ENCODE data around the gene NDUFS7.

NDUFS7 gene

DNA sequence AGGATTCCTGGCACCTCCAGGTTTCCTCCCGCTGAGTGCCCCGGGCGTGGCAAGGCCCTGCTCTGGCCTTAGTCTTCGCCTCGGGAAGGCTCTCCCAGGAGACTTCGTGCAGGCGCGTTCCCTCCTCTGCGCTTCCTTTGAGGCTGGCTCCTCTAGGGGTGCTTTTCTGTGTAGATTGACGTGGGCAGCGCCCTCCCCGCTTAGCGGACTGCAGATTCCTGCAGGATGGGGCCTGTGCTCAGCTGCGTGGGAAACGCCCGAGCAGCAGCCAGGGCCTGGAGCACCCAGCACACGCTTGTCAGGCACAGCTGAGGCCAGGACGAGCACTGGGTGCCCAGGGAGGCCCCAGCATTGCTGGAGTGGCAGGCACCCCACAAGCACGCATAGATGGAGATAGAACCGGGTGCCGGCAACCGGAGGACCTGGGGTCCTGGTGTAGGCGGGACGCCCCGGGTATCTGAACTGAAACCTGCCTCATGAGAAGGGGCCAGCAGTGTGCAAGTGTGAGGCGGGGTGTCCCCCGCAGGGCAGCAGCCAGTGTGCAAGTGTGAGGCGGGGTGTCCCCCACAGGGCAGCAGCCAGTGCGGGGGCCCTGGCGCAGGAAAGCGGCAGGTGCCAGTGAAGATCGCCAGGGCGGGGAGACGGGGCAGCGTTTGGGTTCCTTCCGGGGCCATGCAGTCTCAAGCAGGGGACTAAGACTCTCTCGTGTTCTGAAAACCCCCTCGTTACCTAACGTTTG, 3.4 kb downstream of the NDUFS7 start:
- DNase-seq: no peak

DNA sequence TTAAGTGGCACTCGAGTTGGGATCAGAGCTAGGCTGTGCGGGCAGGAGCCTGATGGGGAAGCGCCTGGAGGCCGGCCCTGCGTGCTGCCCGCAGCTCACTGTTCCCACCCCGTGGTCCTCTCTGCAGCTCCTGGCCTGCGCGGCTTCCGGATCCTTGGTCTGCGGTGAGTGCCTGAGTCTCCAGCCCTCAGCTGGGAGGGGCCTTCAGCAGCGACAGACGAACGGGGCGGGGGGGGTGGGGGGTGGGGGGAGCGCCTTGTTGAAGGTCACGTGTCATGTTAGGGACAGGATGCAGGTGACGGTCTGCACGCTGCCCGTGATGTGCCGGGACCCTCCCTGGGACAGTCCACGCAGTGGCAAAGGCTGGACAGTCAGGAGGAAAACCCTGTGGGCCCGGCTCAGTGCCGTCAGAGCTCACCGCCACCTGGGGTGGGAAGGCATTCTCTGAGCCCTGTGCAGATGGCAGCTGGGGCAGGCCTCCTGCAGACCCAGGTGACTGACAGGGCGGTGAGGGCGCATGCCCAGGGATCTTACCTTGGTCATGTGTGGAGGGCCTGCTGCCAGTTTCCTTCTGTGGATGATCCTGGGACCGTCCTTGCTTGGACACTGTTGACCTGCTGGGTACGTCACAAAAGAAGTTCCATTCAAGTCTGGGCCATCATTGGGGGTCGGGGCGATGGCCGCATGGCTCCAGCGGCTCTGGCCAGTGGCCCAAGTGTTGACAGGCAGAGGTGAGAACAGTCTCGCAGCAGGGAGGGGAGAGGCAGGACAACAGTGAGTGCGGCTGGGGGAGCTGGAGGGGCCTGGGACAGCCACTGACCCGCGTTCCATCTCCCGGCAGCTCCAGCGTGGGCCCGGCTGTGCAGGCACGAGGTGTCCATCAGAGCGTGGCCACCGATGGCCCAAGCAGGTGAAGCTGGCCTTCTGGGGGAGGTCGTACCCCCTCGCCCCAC, 4.3 kb downstream of the NDUFS7 start:
- no peak for DNase-seq

DNA sequence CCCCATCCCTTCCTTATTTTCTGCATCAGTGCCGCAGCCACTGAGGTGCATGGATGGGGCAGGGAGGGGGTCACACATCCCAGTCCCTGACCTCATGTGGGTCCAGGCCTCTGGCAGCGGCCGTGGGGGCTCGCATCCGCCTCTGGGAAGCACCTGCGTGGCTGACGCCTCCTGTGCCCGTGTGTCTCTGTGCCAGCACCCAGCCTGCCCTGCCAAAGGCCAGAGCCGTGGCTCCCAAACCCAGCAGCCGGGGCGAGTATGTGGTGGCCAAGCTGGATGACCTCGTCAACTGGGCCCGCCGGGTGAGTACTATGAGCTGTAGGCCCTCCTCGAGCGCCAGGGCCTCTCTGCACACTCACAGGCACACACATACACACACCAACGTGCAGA, 4.9 kb downstream of the NDUFS7 start:
- DNase-seq: no peak

DNA sequence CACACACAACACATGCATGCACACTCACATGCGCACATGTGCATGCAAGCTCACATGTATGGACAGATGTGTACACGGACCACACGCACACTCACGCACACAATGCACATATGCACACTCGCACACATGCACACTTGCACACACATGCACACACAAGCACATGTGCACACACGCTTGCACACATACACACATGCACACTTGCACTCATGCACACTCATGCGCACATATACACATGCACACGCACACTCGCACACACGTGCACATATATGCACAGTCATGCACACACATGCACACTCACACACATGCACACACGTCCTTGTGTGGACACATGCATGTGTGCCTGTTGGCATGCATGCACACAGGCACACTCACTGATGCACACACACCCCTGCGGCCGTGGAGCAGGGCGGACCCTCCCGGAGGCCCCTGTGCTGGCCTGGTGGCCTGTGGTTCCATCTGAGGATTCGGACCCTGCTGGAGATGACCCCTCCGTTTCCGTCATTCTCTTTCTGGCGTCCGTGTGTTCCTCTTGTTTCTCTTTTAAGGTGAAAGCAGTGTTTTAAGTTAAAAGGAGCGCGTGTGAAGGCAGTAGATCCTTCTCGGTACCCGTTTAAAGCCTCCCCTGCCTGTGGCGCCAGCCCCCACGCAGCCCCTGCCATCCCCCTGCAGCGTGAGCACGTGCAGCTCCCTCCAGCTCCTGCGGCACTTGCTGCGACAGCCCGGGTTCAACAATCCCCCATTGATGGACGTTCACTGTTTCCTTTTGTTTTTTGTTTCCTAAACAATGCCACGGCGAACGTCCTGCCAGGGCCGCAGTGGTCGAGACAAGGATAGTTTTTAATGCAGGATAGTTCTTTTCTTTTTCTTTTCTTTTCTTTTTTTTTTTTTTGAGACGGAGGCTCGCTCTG, 5.6 kb downstream of the NDUFS7 start:
- no peak for DNase-seq

DNA sequence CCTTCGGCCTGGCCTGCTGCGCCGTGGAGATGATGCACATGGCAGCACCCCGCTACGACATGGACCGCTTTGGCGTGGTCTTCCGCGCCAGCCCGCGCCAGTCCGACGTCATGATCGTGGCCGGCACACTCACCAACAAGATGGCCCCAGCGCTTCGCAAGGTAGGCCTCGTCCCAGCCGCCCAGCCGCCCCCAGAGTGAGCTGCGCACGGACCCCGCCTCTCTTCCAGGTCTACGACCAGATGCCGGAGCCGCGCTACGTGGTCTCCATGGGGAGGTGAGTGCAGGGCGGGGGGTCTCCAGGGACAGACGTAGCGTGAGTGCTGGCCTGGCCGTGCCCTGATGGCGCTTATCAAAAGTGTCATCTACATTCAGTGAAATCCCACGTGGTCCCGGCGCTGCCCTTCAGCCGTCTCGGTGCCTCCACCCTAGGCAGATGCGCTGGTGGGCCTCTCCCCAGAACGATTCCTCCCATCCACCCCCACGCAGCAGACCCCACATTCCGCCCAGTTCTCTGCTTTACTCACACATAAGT, 7.2 kb downstream of the NDUFS7 start:
- no peak for DNase-seq

DNA sequence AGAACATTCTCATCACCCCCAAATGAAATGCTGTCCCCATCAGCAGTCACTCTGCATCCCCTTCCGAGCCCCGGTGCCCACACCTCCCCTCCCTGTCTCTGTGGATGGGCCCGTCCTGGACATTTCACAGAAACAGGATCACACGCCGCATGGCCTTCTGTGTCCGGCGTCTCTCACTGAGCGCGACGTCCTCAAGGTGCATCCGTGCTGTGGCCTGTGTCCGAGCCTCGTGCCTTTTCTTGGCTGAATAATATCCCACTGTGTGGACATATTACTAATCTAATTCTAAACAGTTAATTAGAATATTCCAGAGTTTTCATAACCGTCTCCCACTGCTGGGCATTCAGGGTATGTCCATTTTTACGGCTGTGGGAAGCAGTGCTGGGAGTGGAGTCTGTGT, 8.7 kb downstream of the NDUFS7 start:
- DNase-seq: no peak

DNA sequence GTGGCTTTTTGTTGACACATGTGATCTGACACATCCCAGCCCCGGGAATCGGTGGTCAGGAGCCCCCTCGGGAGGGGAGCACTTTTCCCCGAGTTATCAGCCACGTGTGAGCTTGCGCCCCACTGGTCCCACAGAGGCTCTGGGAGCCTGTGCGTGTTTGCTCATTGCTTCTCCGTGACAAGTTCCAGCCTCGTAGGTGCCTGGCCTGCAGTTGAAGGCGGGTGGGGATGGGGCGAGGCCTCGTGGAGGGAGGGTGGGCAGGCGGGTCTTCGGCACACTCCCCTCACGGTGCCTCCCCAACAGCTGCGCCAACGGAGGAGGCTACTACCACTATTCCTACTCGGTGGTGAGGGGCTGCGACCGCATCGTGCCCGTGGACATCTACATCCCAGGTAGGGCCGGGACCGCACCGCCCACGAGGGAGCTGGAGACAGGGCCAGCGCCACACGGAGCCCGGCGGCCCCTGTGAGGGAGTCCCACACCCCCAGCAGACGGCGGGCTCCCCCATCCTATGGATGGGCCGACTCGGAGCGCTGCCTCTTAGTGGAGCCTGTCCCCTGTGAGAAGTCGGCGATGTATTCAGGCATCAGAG, 9.3 kb downstream of the NDUFS7 start:
- no peak for DNase-seq

DNA sequence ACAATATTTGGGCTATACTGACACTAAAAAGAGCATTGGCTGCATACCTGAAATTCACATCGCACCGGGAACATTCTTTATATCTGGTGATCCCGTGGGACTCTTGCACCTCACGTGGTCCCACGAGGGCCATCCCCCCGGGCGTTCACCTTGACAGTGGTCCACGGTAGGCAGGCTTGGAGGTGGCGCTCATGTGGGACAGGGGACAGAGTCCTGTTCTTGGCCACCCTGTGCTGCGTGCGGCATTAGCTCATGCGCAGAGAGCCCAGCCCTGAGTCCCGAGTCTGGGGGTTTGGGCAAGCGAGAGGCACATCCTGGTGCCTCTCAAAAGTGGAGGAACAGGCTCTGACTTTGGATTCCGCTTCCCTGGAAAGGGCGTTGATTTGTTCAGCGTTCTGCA, 10.1 kb downstream of the NDUFS7 start:
- DNase-seq: no peak

DNA sequence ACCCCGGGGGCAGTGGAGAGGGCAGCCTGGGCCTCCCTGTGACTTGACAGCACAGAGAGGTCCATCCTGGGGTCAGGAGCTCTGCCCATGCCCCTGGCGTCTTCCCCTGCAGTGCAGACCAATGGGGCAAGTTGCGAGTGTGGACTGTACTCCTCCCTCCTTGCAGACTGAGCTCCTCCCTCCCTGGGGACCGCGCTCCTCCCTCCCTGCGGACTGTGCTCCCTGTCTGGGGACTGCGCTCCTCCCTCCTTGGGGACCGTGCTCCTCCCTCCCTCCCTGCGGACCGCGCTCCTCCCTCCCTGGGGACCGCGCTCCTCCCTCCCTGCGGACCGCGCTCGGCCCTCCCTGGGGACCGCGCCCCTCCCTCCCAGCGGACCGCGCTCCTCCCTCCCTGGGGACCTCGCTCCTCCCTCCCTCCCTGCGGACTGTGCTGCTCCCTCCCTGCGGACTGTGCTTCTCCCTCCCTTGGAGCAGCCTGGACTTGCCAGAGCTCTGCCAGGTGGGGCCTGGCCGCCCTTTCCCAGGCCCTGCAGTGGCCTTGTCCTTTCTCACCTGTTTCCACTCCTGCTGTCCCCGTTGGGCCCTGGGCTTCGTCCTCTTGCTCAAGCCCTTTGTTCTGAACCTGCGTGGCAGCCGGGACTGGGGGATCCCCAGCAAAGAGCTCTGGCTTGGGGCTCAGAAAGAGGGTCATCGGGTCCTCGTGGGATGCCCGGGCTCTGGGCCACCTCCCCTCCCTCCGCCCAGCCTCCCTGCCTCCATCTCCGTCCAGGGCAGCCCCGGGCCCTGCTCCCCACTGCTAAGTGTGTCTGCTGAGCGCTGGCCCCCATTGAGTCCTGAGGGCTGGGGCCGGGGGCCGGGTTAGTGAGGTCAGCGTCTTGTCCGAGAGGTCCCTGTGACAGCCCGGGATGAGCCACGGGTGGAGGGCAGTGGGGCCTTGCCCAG, 10.8 kb downstream of the NDUFS7 start:
- DNase-seq: no peak

DNA sequence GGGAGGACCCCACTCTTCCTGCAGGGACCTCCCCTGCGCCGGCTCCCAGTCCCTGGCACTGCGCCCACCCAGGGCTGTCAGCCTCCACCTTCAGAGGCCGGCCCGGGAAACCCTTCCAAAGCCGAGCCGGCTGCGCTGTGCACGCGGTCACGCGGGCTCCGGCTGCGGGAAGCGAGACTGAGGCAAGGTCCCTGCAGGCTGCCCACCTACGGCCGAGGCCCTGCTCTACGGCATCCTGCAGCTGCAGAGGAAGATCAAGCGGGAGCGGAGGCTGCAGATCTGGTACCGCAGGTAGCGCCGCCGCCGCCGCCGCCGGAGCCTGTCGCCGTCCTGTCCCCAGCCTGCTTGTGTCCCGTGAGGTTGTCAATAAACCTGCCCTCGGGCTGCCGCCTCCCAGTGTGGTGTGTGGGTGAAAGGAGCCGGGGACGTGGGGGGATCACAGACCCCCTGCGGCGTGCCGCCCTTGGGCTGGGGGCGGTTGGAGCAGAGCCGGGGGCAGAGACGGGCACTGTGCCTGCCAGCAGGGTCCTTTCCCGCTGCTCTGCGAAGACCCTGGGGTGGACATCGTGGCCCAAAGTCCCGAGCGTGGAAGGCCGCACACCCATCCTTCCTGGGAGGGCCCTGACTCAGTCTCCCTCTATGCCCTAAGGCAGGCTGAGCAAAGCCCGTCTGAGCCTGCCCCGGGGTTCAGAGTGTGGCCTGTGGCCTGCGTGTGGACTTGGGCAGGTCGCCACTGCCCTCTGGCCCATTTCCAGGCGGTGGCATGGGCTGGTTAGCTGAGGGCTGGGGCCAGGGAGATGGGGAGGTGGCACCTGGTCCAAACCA, 11.7 kb downstream of the NDUFS7 start:
- no peak for DNase-seq

DNA sequence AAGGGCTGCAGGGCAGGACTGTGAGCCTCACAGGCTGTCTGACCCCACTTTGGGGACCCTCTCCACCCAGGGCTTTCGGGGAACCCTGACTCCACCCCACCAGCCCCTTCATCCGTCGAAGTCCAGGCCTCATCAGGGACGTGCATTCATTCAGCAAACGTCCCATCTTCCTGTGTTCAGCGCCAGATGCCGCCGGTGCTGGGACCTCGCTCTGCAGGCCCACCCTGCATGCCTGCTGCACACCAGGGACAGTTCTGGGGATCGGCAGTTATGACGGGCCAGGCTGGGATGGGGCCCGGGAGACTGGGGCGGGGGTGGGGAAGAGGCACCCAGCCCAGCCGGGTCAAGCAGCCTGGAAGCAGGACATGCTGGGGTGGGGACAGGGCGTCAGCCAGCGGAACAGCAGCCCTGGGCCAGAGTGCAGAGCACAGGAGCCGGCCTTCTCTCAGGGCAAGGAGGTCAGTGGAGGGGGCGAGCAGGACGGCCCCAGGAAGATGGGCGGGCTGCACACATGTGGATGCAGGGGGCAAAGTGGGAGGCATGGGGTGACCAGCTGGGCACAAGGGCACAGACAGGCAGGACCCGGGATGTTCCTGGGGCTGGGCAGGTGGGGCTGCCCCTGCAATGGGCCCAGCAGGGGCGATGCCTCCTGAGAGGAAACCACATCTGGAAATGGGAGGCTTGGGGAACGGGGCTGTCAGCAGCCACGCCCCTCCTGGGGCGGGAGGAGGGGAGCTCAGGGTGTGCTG, 12.5 kb downstream of the NDUFS7 start:
- no peak for DNase-seq

DNA sequence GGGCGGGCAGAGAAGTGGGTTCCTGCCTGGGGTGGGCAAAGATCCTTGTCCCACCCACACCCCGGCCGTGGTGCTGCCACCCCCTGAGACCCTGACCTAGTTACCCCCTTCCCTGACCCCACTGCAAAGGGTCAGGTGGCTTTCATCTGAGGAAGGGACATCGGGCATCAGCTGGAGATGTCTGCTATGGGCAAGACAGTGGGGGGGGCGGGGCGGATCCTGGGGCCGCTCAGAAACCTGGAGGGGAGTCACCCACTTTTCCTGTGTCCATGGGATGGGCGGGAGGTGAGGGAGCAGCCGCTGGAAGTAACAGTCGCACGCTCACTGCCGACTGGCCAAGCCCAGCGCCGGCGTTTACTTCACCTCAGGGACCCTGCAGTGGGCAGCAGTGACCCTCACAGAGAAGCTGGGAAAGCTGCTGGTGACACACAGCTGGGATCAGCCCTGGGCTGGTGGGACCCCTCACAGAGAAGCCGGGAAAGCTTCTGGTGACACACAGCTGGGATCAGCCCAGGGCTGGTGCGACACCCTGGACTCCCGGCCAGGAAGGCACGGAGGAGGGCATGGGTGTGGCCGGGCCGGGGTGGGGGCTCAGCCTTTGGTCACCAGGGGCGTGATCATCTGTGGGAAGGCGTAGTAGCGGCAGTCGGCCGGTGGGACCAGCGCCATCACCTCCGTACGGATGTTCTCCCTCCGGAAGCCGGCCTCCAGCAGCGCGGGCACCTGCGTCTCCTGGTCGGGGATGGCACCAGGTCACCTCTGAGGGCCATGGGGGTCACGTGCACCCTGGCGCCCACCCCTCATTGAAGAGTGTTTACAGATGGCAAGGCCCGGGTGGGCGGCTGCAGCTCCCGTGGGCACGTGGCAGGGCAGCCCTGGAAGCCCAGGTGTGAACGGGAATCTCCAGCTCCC, 13.3 kb downstream of the NDUFS7 start:
- no peak for DNase-seq

DNA sequence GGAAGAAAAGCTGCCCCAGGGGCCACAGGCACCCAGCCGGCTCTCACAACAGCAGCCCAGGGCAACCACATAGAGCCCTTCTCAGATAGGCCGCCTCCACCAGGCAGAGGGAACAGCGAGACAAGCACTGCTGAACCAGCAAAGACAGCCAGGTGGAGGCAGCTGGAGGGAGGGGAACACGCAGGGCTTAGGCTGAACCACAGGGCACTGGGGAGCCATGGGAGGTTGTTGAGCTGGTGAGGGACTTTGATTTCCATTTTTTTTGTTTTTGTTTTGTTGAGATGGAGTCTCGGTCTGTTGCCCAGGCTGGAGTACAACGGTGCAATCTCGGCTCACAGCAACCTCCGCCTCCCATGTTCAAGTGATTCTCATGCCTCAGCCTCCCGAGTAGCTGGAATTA, 14.1 kb downstream of the NDUFS7 start:
- DNase-seq: no peak

DNA sequence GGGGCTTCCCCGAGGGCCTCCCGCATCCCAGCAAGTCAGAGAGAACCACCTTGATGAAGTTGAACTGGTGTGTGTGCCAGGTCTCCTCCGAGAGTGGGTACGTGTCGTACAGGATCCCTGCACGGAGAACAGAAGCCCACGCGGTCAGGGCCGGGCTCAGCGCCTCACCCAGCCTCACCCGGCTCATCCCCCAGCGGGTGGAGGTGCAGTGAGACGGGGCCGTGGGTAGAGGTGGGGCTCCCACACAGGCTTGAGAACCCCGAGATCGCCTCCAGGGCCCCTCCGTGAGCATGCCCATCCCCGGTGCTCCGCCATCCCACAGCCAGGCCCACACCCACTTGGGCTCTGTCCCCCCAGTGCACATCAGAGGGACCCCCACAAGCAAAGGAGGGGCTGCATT, 15.4 kb downstream of the NDUFS7 start:
- DNase-seq: no peak

DNA sequence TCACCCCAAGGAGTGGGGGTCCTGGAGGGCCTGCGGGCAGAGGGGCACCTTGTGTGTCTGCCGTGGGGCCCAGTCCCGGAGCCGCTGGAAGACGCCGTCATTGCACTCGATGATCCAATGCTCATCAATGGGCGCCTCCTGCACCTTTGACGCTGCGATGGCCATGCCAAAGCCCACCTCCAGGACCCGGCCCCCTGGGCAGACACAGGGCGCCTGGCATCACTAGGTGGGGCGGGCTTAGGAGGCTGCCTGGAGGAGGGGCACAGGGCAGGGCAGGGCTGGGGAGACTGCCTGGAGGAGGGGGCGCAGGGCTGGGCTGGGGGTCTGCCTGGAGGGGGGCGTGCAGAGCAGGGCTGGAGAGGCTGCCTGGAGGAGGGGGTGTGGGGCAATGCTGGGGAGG, 16.0 kb downstream of the NDUFS7 start:
- DNase-seq: no peak

DNA sequence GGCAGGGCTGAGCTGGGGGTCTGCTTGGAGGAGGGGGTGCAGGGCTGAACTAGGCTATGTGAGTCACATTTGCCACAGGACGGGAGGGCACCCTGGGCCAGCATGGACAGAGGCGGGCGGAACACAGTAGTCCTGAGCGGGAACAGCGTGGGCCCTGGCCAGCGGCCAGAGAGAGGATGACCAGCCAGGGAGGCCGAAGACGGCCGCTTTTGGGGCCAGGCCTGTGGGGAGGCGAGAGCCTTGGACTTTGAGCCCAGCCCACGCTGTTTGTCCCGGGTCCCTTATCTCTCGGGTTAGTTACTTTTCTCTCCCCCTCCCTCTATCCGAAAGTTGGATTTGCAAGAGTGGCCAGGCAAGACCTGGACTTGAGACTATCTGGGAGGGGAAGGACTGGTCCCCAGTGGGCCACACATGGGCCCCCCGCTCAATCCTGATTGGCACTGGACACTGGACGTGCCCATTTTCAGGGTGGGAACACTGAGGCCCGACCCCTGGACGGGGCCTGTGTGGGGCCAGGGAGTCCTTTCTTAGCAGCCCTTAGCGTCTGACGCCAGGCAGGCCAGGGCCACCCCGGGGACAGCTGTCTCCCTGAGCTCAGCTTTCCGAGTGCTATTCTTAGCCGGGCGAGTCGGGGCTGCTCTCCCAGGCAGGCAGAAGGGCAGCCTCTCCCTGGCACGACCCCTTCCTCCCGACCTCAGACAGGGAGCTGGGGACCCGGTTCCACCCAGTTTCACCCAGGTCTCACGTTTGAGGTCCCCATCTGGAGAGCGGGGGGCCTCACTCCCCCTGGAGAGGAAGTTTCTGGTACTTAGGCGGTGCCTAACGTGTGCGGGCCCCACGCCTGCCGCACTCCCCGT, 16.8 kb downstream of the NDUFS7 start:
- DNase-seq: no peak

DNA sequence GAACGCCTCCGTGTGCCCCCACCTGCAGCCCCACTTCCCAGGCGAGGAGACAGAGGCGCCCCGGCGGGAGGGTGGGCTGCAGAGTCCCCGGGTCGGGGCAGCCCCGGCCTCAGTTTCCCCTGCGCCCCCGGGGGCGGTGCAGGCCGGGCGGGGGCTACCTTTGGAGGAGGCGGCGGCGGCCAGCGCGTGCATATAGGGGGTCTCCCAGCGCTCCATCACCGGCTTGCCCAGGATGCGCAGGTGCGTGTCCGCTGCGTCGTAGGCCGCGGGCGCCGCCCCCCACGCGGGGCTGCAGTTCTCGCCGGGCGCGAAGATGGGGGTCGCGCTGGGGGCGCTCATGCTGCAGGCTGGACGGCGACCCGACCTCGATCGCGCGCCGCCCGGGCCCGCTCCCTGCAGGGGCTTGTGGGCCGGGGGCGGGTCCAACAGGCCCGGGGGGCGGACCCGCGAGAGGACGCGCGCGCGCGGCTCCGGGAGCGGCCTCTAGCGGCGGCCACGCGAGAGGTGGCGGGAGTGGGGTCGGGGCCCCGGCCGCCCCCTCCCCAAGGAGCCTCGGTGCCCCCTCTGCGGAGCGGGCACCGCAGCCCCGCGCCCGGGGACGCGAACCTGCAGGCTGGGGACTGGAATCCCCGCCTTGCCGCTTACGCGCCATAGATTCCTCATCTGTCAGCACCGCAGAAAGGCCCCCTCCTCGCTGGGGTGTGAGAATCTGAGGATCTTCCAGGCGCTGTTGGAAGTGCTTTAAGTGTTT, 17.6 kb downstream of the NDUFS7 start, which contains the start of gene GAMT:
Gene GAMT, minus strand, starts transcription at position 405 of the 751 bp plus-strand sequence. Its CDS starts 66 bp downstream, at position 339.
- DNase-seq: peak; percentile 39
